HepG2 (cell line): ENCODE results near the gene SERINC4. TPM values are rescaled to one million over a fixed set of nuclear protein-coding genes. Genes with fewer than 3 reads are reported as not detected.

Experiments
- AGO1 ChIP-seq: fragments of 200-400 bp; formaldehyde crosslinking; IDR thresholded peaks from 2 replicates; pipeline ENCODE4 v1.6.1; 2017; ENCODE audit warnings: mild to moderate bottlenecking, low read depth, low read length, moderate library complexity; ENCODE audit not compliant: poor library complexity, severe bottlenecking
- ARHGAP35 ChIP-seq: sonication (generic); formaldehyde crosslinking; IDR thresholded peaks from 2 replicates; pipeline ENCODE4 v1.9.0; 2022; ENCODE audit warnings: mild to moderate bottlenecking, inconsistent platforms, moderate library complexity, missing genetic modification reagents, borderline replicate concordance
- ARID2 ChIP-seq: sonication (generic); formaldehyde crosslinking; IDR thresholded peaks from 2 replicates; pipeline ENCODE4 v1.8.1; 2022; ENCODE audit warnings: mild to moderate bottlenecking, missing genetic modification reagents, borderline replicate concordance
- BCL3 ChIP-seq: sonication (generic); formaldehyde crosslinking; IDR thresholded peaks from 2 replicates; pipeline ENCODE4 v1.5.1; 2020; ENCODE audit warnings: mild to moderate bottlenecking, missing genetic modification reagents, moderate library complexity
- ELF3 ChIP-seq: IDR thresholded peaks from 2 replicates; pipeline ENCODE4 v1.6.1; 2016; ENCODE audit warnings: missing genetic modification reagents, missing compliant biosample characterization
- GRHL1 ChIP-seq: sonication (generic); formaldehyde crosslinking; conservative IDR thresholded peaks from 2 replicates; pipeline ENCODE4 v1.8.0; 2022; ENCODE audit warnings: missing genetic modification reagents
- HNRNPL ChIP-seq: fragments of 200-400 bp; formaldehyde crosslinking; IDR thresholded peaks from 2 replicates; pipeline ENCODE4 v1.6.1; 2017; ENCODE audit warnings: mild to moderate bottlenecking, low read depth, low read length
- IRF2 ChIP-seq: IDR thresholded peaks from 2 replicates; pipeline ENCODE4 v1.6.1; 2018; ENCODE audit warnings: missing genetic modification reagents, missing compliant biosample characterization
- LBX2 ChIP-seq: sonication (generic); formaldehyde crosslinking; IDR thresholded peaks from 2 replicates; pipeline ENCODE4 v1.5.0; 2020; ENCODE audit warnings: missing genetic modification reagents, mild to moderate bottlenecking, borderline replicate concordance
- MBD4 ChIP-seq: IDR thresholded peaks from 2 replicates; pipeline ENCODE4 v1.6.1; 2012; ENCODE audit warnings: low read length, inconsistent platforms, borderline replicate concordance
- MYNN ChIP-seq: sonication (generic); formaldehyde crosslinking; IDR thresholded peaks from 2 replicates; pipeline ENCODE4 v1.4.0; 2020; ENCODE audit warnings: mild to moderate bottlenecking, low read depth, missing genetic modification reagents
- POLR2A ChIP-seq, 2 experiments: IDR thresholded peaks; 2 replicates each; pipeline ENCODE4 v1.6.1; 2011; ENCODE audit warnings: low read depth in 2 of 2, low read length in 2 of 2, mild to moderate bottlenecking in 1 of 2, moderate library complexity in 1 of 2; ENCODE audit not compliant: insufficient read depth in 1 of 2
- TARDBP ChIP-seq: sonication (generic); formaldehyde crosslinking; IDR thresholded peaks from 2 replicates; pipeline ENCODE4 v1.8.0; 2022; ENCODE audit warnings: mild to moderate bottlenecking, missing genetic modification reagents
- THYN1 ChIP-seq: sonication (generic); formaldehyde crosslinking; IDR thresholded peaks from 2 replicates; pipeline ENCODE4 v1.8.1; 2023; ENCODE audit warnings: low read depth, mild to moderate bottlenecking, moderate library complexity, missing genetic modification reagents, borderline replicate concordance
- TIGD3 ChIP-seq: sonication (generic); formaldehyde crosslinking; IDR thresholded peaks from 2 replicates; pipeline ENCODE4 v1.5.1; 2020; ENCODE audit warnings: mild to moderate bottlenecking, missing genetic modification reagents, borderline replicate concordance
- TOPORS ChIP-seq: sonication (generic); formaldehyde crosslinking; IDR thresholded peaks from 2 replicates; pipeline ENCODE4 v1.8.0; 2023; ENCODE audit warnings: mild to moderate bottlenecking, missing genetic modification reagents
- ZIK1 ChIP-seq: sonication (generic); formaldehyde crosslinking; IDR thresholded peaks from 2 replicates; pipeline ENCODE4 v1.5.0; 2020; ENCODE audit warnings: mild to moderate bottlenecking, low read depth, missing genetic modification reagents, borderline replicate concordance
- ZNF18 ChIP-seq: sonication (generic); formaldehyde crosslinking; IDR thresholded peaks from 2 replicates; pipeline ENCODE4 v1.8.0; 2022; ENCODE audit warnings: mild to moderate bottlenecking, missing genetic modification reagents; ENCODE audit not compliant: insufficient replicate concordance
- ZNF224 ChIP-seq: sonication (generic); formaldehyde crosslinking; IDR thresholded peaks from 2 replicates; pipeline ENCODE4 v1.5.0; 2020; ENCODE audit warnings: mild to moderate bottlenecking, missing genetic modification reagents
- ZNF235 ChIP-seq: sonication (generic); formaldehyde crosslinking; IDR thresholded peaks from 2 replicates; pipeline ENCODE4 v1.8.1; 2023; ENCODE audit warnings: mild to moderate bottlenecking, missing genetic modification reagents, borderline replicate concordance
- ZNF550 ChIP-seq: sonication (generic); formaldehyde crosslinking; IDR thresholded peaks from 2 replicates; pipeline ENCODE4 v1.4.0; 2020; ENCODE audit warnings: mild to moderate bottlenecking, missing genetic modification reagents, borderline replicate concordance
- polyA plus RNA-seq, 8 experiments: library from polyadenylated mRNA; depleted of rRNA in 3 of 8; stranded (reverse) in 7 of 8; unstranded in 1 of 8; fragments of >200 nt; fragmentation: Illumina TruSeq in 4 of 8; extraction: Trizol in 4 of 8; gene quantifications; 2 replicates each; pipeline versions ENCODE4 v1.2.1 to v1.2.3, GENCODE V29; 2011 to 2016; ENCODE audit warnings: low read depth in 4 of 8, missing spikeins in 1 of 8, mixed read lengths in 1 of 8; ENCODE audit not compliant: insufficient read depth in 1 of 8
- total RNA-seq, 5 experiments: library from RNA; depleted of rRNA; stranded (reverse); fragments of >200 nt; fragmentation: Illumina TruSeq; extraction: Trizol; gene quantifications; 2 replicates each; pipeline ENCODE4 v1.2.3, GENCODE V29; 2016; ENCODE audit warnings: low read depth in 1 of 5

SERINC4 gene
- total and polyA plus RNA-seq, 2 of the 13 experiments (the other 11 are each of a cell fraction or from before 2014, with no cell fraction given) = not detected

- TF ChIP-seq HNRNPL = 0 out of 2 replicates have a peak, but pooled peaks have one; percentile 27
- TF ChIP-seq ZNF550 (CRISPR knock-in tag) = no peak
- TF ChIP-seq ZNF18 (CRISPR knock-in tag) = peak; percentile 52
- no peak for TF ChIP-seq BCL3 (CRISPR knock-in tag)
- TF ChIP-seq TOPORS (CRISPR knock-in tag) = no peak
- no peak for TF ChIP-seq THYN1 (CRISPR knock-in tag)
- TF ChIP-seq MYNN = no peak
- TF ChIP-seq TARDBP = peak; percentile 32; the same call in 1 of the 2 replicates
- no peak for TF ChIP-seq GRHL1 (CRISPR knock-in tag)
- peak in 1 of 2 experiments; percentile 60; a peak in 2 of 4 replicates for TF ChIP-seq POLR2A (IDR thresholded peaks at IDR 0.05; ENCODE audit: insufficient read depth in 1 of 2, low read depth in 2 of 2, low read length in 2 of 2)
- no peak for TF ChIP-seq LBX2
- TF ChIP-seq ZNF224 (CRISPR knock-in tag) = 0 out of 2 replicates have a peak, but pooled peaks have one; percentile 32
- no peak for TF ChIP-seq ELF3 (CRISPR knock-in tag)
- TF ChIP-seq ZNF235 = no peak
- TF ChIP-seq ZIK1 = no peak
- no peak for TF ChIP-seq TIGD3 (CRISPR knock-in tag)
- no peak for TF ChIP-seq MBD4
- no peak for TF ChIP-seq IRF2
- TF ChIP-seq AGO1 = no peak
- TF ChIP-seq ARID2 (CRISPR knock-in tag) = 0 out of 2 replicates have a peak, but pooled peaks have one; percentile 29
- TF ChIP-seq ARHGAP35 = no peak
These were observed 7.1 kb downstream of the SERINC4 start (continued) for GRCh38 chr15:43792761-43793476.
